Stimulated activated CD4-positive, alpha-beta T cell treated with anti-CD3 and anti-CD28 coated beads, Interleukin-15, amount 100 ng/mL, for 48 hours (primary cell): ENCODE measurements around the gene RAB5B.
"Not testable (repeated sequence)": the region's sequence is repeated elsewhere in the genome, so short reads cannot be mapped to it uniquely, and the experiment has no call there.

Experiments
- DNase-seq, 2 donors: peaks; one replicate each; pipeline ENCODE4 v3.0.0-alpha.2; 2020; ENCODE audit warnings: low read depth in 2 of 2

The RAB5B gene

DNA sequence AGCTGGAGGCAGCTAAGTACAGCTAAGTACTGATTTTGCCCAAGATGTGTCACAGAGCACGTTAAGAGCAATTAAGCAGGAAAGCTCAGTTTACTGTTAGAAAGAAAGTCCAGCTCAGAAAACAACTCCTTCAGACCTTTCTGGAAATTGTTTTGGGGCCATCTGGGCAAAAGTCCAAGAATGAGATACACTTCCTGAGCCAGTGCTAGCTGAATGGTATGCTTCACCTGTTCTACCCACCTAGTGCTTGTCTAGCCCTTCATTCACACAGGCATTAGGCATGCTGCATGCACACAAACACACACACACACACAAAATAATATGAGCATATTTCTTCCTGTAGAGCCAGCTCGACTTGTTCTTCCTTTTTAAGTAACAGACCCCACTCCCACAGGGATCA lies 40.3 kb downstream of the RAB5B start:
- no peak for DNase-seq

DNA sequence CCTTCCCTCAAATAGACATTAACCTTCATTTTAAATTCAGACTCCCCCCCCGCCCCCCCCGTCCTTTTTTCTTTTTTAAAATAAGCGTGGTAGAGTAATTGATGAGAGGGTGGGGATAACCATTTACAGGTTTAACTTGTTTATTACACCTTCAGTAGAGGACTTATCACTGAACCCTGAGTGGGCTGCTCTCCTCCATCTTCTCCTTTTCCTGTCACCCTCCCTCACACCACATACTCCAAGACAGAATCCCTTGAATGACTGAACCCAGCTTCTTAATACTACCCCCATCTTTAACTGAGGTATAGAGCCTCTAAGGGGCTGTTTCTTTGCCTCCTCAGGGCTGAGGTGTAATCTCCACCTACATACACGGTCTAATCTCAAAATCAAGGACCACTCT lies 43.3 kb downstream of the RAB5B start:
- DNase-seq: no peak

DNA sequence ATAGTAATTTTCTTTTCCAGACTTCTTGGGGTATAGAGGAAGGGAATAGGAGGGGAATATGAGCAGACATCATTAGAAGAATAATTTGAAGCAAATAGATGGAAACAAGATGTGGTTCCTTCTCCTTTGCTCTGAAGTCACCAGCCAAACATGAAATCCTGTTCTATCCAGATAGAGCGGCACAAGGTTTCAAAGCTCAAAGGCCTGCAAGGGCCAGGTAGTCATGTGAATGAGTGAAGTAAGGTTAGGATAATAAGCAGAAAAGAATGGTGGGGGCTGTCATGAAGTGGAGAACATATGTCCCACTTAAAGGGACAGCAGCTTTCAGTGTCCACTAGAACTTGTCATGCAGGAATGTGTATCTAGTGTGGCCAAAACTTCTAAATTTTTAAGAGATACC lies 44.5 kb downstream of the RAB5B start:
- DNase-seq: no peak

DNA sequence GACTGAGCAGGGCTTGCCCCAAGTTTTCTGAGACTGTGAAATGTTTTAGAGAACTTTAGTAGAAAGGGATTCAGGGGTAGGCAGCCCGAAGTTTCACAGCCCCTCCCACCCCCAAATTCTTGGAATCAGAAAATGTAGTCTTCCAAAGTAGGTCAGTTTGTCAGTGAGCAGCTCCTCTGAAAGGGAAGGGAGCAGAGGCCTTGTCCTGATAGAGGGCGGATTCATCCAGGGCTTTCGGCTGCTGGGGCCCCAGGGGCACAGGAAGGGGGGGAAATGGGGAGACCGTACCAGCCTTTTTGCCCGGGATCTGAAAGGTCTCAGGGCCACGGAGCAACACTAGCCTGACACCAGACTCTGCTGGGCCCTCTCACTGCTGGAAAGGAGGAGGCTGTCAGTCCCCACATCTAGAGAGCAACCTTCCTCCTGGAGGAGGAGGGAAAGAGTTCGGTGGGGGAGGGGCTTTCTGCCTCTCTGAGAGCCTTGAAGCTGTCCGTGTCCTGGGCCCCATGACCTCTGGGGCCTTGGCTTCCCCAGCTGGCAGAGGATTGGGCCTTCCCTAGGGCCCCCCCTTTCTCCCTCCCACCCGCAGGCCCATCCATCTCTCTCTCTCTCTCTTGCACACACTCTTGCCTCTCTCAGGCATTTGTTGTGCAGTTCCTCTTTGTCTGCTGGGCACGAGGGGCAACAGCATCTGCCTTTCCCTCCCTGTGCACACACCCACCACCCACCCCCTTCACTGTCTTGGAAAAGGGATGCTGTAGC lies 46.7 kb downstream of the RAB5B start, which contains the start of gene IKZF4:
Gene IKZF4, plus strand, starts transcription at position 621 of the 762 bp plus-strand sequence. CDS start 451 bp downstream, outside the sequence.
- no peak for DNase-seq

DNA sequence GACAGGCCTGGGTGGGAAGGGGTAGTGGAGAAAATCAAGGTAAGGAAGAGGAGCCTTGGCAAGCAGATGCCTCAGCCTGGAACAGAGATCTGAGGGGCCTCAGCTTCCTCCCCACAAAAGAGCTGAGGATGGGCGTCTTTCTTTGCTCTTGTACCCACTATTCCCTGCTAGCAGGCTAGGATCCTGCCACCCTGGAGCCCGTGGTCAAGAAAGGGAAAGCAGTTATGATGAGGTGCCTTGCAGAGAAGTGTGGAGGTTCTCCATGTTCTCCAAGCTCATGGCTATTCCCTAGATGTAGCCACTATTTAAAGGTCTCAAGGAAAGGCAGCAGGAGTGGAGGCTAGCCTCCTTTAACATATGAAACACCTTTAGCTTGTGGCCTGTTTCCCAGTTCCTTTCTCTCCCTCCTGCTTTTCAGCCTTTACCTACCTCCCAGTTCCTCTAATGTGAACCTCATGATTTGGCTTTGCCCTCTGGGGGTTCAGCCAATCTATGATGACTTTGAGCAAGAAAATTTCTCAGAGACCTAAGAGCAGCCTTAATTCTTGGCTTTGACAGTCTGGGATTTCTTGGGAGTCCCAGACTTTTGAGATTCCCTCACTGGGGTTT lies 48.1 kb downstream of the RAB5B start:
- no peak for DNase-seq

DNA sequence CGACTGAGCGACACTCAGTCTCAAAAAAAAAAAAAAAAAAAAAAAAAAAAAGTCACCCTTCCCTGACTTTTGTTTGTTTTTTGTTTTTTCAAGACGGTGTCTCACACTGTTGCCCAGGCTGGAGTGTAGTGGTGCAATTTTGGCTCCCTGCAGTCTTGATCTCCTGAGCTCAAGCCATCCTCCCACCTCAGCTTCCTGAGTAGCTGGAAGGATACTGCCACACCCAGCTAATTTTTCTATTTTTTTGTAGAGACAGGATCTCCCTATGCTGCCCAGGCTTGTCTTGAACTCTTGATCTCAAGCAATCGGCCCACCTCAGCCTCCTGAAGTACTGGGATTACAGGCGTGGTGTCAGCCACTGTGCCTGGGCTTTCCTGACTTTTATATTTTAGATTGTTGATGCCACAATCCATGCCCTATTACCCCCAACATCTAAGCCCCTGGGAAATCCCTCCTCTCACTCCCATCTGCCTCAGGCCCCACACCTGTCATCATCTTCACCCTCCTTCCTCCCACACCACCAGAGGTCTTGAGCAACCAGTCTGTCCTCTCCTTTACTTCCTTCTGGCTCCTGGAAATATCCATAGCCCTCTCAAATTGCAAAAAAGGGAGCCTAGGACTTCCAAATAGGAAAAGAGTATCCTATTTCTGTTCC lies 54.8 kb downstream of the RAB5B start:
- no peak for DNase-seq

DNA sequence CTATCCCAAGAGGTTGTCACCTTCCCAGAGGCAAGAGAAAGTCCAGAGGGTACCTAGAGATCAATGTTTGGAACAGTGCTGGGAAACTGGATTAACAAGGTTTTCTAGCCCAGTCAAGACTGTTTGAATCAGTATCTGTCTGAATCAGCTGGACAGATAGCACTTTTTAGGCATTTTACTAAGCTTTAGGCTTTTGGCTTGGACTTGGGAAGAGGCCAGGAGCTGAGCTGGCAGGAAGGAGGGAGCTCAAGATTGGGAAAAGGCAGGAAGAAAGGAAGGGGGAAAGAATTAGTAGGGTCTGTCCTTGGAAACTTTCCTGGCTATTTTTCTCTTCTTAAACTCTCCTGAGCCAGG lies 55.3 kb downstream of the RAB5B start:
- DNase-seq: no peak

DNA sequence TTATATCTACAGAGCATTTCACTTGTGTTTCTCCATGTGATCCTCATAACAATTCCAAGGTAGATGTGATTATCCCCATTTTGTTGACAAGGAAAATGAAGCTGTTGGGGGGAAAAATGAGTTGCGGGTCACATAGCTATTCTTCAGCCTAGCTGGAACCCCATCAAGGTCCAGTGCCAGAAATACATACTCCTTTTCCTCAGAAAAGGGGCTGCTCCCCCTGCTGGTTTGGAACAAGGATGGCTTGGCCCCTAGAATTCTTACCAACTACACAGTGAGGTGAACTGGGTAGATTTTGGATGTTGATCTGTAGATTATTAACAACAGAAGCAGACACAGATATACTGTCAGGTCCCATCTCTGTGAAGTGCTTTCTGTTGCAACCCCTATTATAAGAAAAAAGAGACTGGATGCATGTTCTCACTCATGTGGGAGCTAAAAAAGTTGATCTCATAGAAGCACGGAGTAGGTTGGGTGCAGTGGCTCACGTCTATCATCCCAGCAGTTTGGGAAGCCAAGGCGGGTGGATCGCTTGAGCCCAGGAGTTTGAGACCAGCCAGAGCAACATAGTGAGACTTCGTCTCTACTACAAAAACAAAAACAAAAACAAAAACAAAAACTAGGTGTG lies 55.9 kb downstream of the RAB5B start:
- DNase-seq: peak in 1 of 2 donors; percentile 25

DNA sequence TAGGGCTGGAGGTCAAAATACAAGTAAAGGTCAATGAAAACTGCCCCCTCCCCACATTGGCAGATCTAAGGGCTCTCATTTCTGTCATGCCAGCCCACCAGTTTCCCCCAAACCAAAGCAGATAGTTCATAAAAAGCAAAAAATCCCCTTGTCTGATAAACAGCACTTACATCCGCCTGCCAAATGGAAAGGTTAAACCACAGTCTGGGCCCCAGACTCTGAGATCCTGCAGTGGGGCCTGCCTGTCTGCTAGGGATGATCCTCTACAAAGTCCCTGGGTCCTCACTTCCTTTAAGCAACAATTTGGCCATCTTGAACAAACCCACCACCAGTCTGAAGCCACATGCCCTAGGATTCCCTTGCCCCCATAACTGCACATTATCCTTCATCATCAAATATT lies 58.1 kb downstream of the RAB5B start:
- no peak for DNase-seq

DNA sequence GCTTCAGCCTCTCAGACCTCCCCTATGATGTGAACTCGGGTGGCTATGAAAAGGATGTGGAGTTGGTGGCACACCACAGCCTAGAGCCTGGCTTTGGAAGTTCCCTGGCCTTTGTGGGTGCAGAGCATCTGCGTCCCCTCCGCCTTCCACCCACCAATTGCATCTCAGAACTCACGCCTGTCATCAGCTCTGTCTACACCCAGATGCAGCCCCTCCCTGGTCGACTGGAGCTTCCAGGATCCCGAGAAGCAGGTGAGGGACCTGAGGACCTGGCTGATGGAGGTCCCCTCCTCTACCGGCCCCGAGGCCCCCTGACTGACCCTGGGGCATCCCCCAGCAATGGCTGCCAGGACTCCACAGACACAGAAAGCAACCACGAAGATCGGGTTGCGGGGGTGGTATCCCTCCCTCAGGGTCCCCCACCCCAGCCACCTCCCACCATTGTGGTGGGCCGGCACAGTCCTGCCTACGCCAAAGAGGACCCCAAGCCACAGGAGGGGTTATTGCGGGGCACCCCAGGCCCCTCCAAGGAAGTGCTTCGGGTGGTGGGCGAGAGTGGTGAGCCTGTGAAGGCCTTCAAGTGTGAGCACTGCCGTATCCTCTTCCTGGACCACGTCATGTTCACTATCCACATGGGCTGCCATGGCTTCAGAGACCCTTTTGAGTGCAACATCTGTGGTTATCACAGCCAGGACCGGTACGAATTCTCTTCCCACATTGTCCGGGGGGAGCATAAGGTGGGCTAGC lies 60.9 kb downstream of the RAB5B start:
- DNase-seq: no peak

DNA sequence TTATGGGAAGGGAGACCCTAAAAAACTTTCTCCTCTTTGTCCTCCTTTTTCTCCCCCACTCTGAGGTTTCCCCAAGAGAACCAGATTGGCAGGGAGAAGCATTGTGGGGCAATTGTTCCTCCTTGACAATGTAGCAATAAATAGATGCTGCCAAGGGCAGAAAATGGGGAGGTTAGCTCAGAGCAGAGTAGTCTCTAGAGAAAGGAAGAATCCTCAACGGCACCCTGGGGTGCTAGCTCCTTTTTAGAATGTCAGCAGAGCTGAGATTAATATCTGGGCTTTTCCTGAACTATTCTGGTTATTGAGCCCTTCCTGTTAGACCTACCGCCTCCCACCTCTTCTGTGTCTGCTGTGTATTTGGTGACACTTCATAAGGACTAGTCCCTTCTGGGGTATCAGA lies 63.3 kb downstream of the RAB5B start:
- DNase-seq: no peak

DNA sequence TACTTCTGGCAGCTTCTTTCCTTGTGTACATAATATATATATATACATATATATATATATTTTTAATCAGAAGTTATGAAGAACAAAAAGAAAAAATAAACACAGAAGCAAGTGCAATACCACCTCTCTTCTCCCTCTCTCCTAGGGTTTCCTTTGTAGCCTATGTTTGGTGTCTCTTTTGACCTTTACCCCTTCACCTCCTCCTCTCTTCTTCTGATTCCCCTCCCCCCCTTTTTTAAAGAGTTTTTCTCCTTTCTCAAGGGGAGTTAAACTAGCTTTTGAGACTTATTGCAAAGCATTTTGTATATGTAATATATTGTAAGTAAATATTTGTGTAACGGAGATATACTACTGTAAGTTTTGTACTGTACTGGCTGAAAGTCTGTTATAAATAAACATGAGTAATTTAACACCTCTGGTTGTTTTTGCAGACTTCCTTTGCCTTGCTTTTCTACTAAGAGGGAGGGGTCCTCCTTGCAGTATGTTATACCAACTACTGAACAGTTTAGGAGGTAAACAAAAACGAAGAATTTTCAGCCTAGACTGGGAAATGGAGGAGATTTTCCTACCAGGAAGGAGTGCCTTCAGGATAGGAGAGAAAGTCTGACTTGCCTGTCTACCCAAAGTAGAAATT lies 64.3 kb downstream of the RAB5B start:
- DNase-seq: no peak

DNA sequence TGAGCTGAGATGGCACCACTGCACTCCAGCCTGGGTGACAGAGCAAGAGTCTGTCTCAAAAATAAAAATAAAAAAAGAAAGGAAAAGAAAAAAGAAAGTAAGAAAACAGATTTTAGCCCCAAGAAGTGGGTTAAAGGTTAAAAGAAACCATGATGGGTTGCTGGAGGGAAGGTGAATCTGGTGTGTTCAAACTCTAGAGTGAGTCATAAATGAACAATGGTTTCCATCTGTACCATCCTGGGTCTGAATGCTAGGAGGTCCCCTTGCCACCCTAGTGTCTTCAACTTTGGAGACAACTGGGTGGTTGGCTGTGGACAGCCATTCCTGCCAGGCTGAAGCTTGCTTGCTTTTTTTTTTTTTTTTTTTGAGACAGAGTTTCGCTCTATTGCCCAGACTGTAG lies 66.3 kb downstream of the RAB5B start:
- no peak for DNase-seq

DNA sequence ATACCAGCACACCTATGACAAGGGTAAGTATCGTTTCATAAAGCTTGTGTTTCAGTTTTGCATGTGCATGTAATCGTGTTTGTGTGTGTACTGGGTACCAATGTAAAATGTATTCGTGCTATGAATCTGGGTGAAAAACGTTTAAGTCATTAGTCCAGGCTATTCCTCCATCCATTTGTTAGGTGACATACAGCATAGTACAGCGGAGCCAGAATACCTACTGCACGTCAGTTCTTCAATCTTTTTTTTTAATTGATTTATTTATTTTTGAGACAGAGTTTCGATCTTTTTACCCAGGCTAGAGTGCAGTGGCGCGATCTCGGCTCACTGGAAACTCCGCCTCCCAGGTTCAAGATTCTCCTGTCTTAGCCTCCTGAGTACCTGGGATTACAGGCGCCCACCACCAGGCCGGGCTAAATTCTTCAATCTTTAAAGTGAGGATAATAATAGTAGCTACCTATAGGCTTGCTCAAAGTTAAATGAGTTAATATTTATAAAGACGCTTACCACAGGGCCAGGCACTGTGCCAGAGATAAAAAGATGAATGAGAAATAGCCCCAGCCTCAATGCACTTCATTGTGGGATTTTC lies 67.2 kb downstream of the RAB5B start:
- no peak for DNase-seq

DNA sequence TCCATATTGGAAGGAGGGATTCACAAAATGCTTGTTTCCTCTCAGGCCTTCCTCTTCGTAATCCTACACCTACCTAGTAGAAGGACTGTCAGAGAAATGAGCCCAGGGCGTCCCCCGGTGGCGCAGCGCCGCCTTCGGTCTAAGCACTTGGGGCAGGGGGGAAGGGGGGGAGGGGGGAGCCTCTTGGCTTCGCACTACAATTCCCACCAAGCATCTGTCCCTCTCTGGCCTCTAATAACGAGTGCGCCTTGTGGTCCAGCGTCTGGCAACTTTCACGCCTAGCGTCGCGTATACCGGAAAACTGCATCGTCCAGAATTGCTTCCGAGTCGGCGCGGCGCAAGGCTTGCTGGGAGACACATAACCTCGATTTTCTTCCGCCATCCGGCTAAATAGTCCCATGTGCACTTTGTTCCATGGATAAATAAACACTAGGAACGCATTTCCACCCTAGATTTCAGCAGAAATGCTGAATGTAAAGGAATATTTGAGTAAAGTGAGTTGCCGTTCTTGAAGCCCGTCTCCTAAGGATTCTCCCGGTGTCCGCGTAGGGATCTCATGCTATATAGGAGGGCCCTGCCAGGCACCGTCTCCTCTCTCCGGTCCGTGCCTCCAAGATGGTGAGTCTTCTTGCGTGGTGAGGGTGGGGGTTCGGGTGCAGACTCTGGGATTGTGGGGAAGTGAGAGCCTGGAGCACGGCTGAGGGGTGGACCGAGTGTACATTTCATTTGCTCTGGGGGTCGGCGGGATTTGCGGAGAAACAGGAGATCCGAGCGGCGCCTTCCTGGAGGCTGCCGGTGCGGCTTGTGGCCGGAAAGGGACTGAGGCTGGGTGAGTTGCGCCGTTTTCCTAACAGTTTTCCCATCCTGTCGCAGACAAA lies 67.9 kb downstream of the RAB5B start, which contains the start of gene RPS26:
Gene RPS26, plus strand, starts transcription at position 367 of the 878 bp plus-strand sequence. Its CDS starts 249 bp downstream, at position 616.
- DNase-seq: peak; percentile 88 to 93

DNA sequence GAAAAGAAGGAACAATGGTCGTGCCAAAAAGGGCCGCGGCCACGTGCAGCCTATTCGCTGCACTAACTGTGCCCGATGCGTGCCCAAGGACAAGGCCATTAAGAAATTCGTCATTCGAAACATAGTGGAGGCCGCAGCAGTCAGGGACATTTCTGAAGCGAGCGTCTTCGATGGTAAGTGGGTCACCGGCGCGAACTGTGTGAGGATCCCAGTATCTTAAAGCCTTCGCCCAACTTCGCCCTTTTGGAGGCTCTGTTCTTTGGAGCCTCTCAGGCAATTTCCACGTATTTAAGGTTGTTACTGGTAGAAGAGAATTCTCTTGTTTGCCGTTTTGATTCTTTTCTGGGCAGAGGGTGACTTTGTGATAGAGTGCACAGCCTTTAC lies 68.5 kb downstream of the RAB5B start:
- DNase-seq: not testable (repeated sequence)

DNA sequence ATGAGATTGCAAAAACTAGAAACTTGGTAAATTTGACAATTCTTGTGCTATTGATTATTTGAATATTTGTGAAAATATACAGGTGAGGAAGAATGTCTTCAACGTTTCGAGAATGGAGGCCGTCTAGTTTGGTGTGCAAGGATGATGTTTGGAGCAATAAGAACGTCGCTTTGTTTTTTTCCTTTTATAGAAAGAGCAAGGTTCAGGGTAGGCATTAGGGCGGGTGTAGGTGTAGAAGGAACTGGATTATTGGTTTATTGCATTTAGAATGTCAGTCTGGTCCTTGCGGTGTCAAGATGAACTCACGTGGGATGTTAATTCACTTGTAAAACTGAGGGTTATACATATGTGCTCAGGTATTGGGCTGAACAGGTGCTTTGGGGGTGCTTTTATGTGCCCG lies 69.0 kb downstream of the RAB5B start:
- no peak for DNase-seq
